HG03575 (cell line): Measurements from ENCODE around the gene CHST7.

Source experiments
- ATAC-seq: cut with Tn5 transposase; IDR thresholded peaks from one replicate; pipeline ENCODE4 v1.9.1; 2021; ENCODE audit not compliant: unreplicated experiment, insufficient number of reproducible peaks, low FRiP score; ENCODE audit errors: extremely low read depth

The CHST7 gene

DNA sequence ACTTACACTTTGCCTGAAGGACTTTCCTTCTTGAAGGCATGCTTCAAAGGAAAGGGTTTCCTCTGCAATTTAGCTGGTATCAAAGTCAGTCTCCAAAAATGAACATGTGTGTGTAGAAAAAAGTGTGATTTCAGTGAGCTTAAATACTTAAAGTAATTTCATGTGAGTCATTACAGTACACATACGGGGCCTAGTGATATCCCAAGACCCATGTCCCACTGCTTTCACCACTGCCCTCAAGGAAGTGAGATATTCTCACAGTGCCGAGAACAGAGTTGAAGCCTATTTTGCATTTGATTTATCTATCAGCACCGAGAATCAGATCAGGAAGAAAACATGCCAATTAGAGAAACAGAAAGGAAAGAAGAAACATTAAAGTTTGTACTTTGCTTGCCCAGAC, 61.0 kb downstream of the CHST7 start:
- ATAC-seq: no peak

DNA sequence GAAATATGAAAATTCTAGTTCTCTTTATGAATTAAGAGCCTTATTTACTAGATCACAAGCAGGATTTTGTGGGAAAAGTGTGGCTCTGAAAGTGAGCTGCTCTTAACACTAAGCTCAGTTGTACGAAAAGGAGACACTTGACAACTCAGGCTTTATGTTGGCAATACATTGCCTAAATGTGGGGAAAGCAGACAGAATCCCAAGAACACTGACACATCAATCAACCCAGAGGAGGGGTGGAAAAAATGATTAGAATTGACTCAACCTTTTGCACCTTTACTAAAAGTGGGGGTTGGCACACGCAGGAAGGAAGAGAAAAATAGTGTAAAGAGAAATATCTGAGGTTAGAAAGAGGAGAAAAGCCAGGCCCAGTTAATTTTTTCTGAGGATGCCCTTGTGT, 61.6 kb downstream of the CHST7 start:
- ATAC-seq: no peak

DNA sequence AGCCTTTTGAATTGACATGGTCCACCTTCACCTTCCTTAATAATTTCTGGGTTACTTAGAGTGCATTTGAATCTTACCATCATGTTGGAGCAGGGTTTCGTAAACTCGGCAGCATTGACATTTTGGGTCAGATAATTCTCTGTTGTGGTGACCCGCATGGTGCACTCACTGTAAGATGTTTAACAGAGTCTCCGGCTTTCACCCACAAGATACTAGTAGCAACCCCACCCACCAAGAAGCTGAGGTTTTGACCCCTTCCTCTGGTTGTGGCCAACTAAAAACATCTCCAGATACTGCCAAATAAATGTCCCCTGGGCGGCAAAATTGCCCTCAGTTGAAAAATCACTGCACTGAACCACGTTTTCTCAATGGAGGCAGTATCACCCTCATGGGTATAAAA, 62.7 kb downstream of the CHST7 start:
- no peak for ATAC-seq

DNA sequence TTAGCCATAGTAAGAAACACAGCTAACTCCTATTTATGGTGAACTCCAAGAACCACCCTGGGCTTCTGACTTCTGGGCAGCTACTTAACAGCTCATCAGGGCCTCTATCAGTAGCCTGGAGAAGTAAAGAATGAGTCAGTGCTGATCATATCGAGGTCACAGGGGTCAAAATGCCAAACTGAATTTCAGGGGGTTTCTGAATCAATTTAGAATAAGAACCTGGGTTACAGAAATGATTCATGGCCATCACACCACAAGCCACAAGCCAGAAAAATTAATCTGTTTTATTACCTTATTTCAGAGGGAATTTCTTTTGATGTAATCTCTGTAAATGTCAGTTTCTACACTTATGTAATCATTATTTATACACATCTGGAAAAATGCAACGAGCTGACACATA, 64.4 kb downstream of the CHST7 start:
- ATAC-seq: peak; percentile 26

DNA sequence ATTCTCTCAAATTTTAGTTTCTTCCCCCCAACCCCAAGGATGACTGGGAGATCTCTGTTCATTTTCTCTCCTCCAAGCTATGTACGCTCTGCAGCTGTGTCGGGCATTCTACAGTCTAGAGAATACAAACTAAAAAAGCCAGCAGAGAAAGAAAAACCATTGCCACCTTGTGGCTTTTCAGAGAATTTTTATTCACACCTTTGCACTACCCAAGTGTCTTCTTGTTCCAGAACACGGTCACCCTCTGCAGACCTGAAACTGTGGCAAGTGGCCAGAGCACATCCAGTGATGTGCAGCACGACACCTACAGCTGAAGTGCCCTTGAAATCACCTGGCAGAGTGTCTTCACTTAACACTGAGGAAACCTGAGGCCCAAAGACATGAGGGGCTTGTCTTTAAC, 68.6 kb downstream of the CHST7 start:
- no peak for ATAC-seq

DNA sequence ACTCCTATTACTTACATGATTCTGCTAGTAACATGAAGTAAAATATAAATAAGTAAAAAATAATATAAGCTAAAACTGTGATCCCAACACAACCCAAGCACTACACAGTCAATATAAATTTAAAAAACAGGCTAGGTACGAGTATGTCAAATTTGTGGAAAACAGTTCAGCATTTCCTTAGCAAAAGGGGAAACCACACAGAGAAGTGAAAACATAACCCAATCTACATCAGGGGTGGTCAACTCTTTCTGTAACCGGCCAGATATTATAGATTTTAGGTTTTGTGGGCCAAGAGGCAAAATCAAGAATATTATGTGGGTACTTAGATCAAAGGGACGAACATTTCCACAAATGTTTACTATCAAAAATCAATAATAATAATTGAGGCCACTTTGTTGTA, 70.1 kb downstream of the CHST7 start:
- ATAC-seq: no peak

DNA sequence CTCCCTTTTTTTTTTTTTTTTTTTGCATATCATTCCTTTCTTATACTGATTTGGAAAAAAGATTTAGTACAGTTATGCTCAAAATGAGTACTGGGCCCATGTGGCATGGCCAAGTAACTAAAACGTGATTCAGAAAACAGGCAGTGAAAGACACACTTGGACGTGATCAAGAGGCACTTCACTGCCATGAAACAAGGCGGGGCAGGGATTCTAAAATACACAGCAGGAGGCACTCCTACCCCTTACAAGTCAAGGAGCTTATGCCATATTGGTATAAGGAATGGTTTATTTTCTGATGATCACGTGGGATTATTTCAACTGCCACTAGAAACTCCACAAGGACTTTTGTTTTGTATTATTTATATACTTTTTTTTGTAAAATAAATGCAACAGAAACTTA, 72.0 kb downstream of the CHST7 start:
- ATAC-seq: no peak

DNA sequence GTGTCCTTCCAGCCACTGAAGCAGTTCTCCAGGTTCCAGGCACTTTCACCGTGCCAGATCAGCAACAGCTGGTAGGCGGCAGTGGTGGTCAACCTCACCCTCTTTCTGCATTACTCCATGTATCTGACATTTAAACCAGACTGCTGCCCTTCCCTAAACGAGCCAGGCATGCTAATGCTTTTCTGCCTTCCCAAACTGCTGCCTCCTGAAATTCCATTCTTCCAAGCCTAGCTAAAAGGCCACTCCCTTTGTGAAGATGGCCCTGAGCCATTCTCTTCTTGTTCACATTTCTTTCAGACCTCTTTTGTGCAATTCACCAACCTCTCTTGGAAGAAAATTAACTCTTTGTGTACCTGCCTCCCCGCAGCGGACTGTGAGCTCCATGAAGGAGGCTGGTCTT, 73.7 kb downstream of the CHST7 start:
- no peak for ATAC-seq
